AML-193 (cell line): ENCODE data around the gene OR4F17.
"Not testable (repeated sequence)": the region's sequence is repeated elsewhere in the genome, so short reads cannot be mapped to it uniquely, and the experiment has no call there.

Experiments
- DNase-seq, 2 experiments: peaks; one replicate each; lab custom pipeline; 2025; lab: John Stamatoyannopoulos, UW

OR4F17 gene, protein sequence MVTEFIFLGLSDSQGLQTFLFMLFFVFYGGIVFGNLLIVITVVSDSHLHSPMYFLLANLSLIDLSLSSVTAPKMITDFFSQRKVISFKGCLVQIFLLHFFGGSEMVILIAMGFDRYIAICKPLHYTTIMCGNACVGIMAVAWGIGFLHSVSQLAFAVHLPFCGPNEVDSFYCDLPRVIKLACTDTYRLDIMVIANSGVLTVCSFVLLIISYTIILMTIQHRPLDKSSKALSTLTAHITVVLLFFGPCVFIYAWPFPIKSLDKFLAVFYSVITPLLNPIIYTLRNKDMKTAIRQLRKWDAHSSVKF

GRCh38 chr19:106804-107203, at the start of gene OR4F17:
Gene OR4F17, plus strand, starts transcription at chr19:107104. Its CDS starts 3,575 bp downstream, at chr19:110679.
- DNase-seq: not testable (repeated sequence)

GRCh38 chr19:70793-71192, 36.1 kb upstream of the OR4F17 start:
- not testable (repeated sequence) for DNase-seq

- DNase-seq: not testable (repeated sequence)
Measured at GRCh38 chr19:82864-83263, 24.0 kb upstream of the OR4F17 start.

DNA sequence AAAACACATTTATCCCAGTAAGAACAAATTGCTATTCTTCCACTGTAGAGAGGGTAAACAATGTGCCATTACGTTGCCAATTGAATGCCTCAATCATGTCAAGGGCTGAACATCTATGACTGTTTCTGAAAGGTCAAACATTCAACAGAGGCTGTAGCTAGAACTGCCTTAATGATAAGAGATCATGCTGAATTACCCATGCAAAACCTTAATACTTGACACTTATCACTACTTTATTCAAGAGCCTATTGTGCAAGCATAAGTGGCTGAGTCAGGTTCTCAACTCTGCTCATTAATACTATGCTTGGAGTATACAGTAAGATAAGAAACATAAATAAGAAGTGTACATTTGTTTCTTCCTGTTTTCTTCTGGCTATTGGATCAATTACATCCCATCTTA, 23.3 kb upstream of the OR4F17 start:
- DNase-seq: not testable (repeated sequence)

- DNase-seq: not testable (repeated sequence)
Measured at GRCh38 chr19:90678-91077, 16.2 kb upstream of the OR4F17 start.

DNA sequence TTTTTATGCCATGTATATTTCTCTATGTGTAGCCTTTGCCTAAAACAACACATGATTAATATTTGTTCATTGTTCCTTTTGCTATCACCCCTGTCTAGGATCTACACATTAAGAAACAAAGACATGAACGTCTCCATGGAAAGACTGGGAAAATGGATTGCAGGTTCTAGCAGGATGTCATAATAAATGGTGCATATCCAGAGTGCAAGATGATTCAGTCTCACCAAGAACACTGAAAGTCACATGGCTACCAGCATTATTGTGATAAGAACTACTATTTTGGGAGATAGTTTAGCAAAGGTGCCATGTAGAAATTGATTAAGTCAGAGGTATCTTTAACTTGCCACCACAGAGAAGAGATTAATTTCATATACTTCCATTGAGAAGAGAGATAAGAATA, 12.1 kb upstream of the OR4F17 start:
- not testable (repeated sequence) for DNase-seq

DNA sequence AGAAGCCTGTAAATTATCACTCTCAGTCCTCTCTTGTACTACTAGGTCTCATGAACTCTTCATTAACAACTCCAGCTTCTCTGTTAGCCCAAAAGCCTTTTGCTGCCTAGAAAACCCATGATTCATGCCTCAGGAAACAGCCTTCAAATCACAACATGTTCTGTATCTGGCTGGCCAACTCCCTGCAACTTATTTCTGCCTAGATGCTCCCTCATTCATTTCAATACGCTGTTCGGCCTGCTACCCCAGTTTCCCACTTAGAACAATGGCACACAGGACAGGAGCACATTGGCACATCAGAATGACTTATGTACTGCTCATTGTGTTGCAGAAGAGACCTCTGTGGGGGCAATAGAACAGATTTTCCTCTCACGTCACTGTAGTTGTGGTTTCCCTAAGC, 9.3 kb upstream of the OR4F17 start:
- not testable (repeated sequence) for DNase-seq

DNA sequence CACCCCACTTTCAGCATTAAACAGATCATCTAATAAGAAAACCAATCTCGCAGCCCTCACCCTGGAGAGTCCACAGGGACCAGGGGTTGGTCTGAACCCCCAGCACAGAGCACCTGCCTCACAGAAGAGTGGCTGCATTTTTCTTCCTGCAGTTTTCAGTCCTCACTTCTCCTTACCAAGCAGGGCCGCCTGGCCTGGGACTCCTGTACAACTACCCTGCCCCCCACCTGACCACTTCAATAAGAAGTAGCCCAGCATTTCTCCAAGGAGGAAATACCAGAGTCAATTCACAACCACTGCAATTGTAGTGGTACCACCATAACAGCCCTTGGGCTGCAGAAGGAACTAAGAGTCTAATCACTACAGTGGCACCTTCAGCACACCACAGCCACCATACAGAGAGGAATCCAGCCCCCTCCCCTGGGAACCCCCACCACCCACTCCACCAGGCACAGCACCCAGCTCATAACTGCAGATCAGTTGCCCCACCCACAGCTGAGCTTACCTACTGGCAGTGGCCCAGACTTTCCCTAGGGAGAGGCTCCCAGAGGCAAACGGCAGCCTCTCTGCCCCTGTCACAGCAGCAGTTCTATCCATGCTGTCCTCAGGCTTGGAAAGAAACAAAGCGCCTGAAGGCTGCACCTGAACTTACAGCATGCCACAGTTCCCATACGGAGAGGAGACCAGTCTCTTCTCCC, 13.7 kb downstream of the OR4F17 start:
- DNase-seq: not testable (repeated sequence)
